HepG2 (cell line): ENCODE measurements around the gene NFS1. TPM values are rescaled to one million over a fixed set of nuclear protein-coding genes. Genes with fewer than 3 reads are reported as not detected.

ENCODE experiments used
- ATAC-seq: fragments of 200-7000 bp; cut with Tn5 transposase; 3 replicates; pipeline ENCODE4 v1.9.1; 2020; ENCODE audit warnings: mild to moderate bottlenecking, moderate library complexity
- BruUV-seq: library from RNA; stranded (reverse); fragments of 400-500 nt; replicated peaks from 2 replicates; lab custom pipeline; 2021; lab: Mats Ljungman, UMichigan
- CTCF ChIA-PET: fragments of 300-600 bp; formaldehyde crosslinking; extraction: SDS; loops from one replicate; lab custom pipeline; 2021; ENCODE audit warnings: low total read pairs, inconsistent platforms, low intra/inter-chr PET ratio; lab: Yijun Ruan, JAX
- POLR2A ChIA-PET: fragments of 350-600 bp; sonication (Branson Sonifier 250); formaldehyde crosslinking; loops from one replicate; lab custom pipeline; 2020; ENCODE audit warnings: antibody characterized with exemption, inconsistent platforms; lab: Yijun Ruan, JAX
- DNase-seq: peaks from one replicate; pipeline ENCODE4 v3.0.0-alpha.2; 2015; ENCODE audit warnings: low spot score
- FAIRE-seq: peaks from 3 replicates; lab custom pipeline; 2011; peaks lifted over from hg19 to GRCh38; lab: Jason Lieb, UNC
- H2AFZ ChIP-seq: one replicate; pipeline ENCODE4 v1.6.1; 2011; ENCODE audit warnings: low read length, inconsistent platforms
- H3K27ac ChIP-seq: fragments of 300-600 bp; 3 replicates; pipeline ENCODE4 v1.8.0; 2011; ENCODE audit warnings: mixed run types, mild to moderate bottlenecking, mixed read lengths, low read length, inconsistent platforms; ENCODE audit not compliant: insufficient read depth; ENCODE audit errors: extremely low read length
- H3K27me3 ChIP-seq, 2 experiments: fragments of 200-600 bp in 1 of 2; 2 replicates in 1 of 2; 3 replicates in 1 of 2; pipeline versions ENCODE4 v1.6.0 to v1.8.0; 2011; ENCODE audit warnings: low read length in 2 of 2, mild to moderate bottlenecking in 2 of 2, moderate library complexity in 2 of 2, inconsistent platforms in 1 of 2; ENCODE audit not compliant: insufficient read depth in 2 of 2, control insufficient read depth in 1 of 2
- H3K36me3 ChIP-seq, 2 experiments: fragments of 200-600 bp in 1 of 2; replicated peaks in 1 of 2; 2 replicates in 1 of 2; 3 replicates in 1 of 2; pipeline versions ENCODE4 v1.5.1 to v1.8.0; 2011; ENCODE audit warnings: low read length in 2 of 2, inconsistent platforms in 1 of 2; ENCODE audit not compliant: insufficient read depth in 2 of 2, control insufficient read depth in 1 of 2
- H3K4me1 ChIP-seq: 2 replicates; pipeline ENCODE4 v1.5.1; 2012; ENCODE audit warnings: low read length, inconsistent platforms; ENCODE audit not compliant: insufficient read depth
- H3K4me2 ChIP-seq: 2 replicates; pipeline ENCODE4 v1.6.0; 2011; ENCODE audit warnings: low read depth, low read length, inconsistent platforms
- H3K4me3 ChIP-seq, 3 experiments: fragments of 200-600 bp in 1 of 3; sonication (generic), shearing (Covaris generic) in 1 of 3; replicated peaks in 1 of 3; 2 replicates each; pipeline ENCODE4 v1.5.1; 2011 to 2016; ENCODE audit warnings: low read length in 3 of 3, inconsistent platforms in 2 of 3, low read depth in 2 of 3, mild to moderate bottlenecking in 2 of 3, control low read depth in 1 of 3, mixed read lengths in 1 of 3; ENCODE audit not compliant: insufficient read depth in 1 of 3
- H3K79me2 ChIP-seq: one replicate; pipeline ENCODE4 v1.6.1; 2011; ENCODE audit warnings: low read length, inconsistent platforms; ENCODE audit not compliant: insufficient read depth
- H3K9ac ChIP-seq: 2 replicates; pipeline ENCODE4 v1.6.0; 2011; ENCODE audit warnings: mild to moderate bottlenecking, low read depth, low read length, inconsistent platforms; ENCODE audit not compliant: insufficient read depth
- H3K9me3 ChIP-seq: 2 replicates; pipeline ENCODE4 v1.5.1; 2012; ENCODE audit warnings: mild to moderate bottlenecking, low read length
- H4K20me1 ChIP-seq: 2 replicates; pipeline ENCODE4 v1.6.0; 2011; ENCODE audit warnings: inconsistent platforms, mild to moderate bottlenecking, low read length, moderate library complexity; ENCODE audit not compliant: insufficient read depth
- ELF1 ChIP-seq: sonication (generic); formaldehyde crosslinking; IDR thresholded peaks from 2 replicates; pipeline ENCODE4 v1.4.0; 2020; ENCODE audit warnings: missing genetic modification reagents
- FOXA3 ChIP-seq: IDR thresholded peaks from 2 replicates; pipeline ENCODE4 v1.6.1; 2016; ENCODE audit warnings: missing genetic modification reagents, missing compliant biosample characterization
- FOXP1 ChIP-seq, 2 experiments: fragments of 450-650 bp in 1 of 2; IDR thresholded peaks; 2 replicates each; pipeline ENCODE4 v1.6.1; 2017 to 2018; ENCODE audit warnings: antibody characterized with exemption in 1 of 2
- KAT2B ChIP-seq: fragments of 150-350 bp; IDR thresholded peaks from 2 replicates; pipeline ENCODE4 v1.6.1; 2014; ENCODE audit warnings: low read depth, low read length, borderline replicate concordance
- KDM1A ChIP-seq: IDR thresholded peaks from 2 replicates; pipeline ENCODE4 v1.6.1; 2016; ENCODE audit warnings: missing compliant biosample characterization
- POLR2AphosphoS5 ChIP-seq: IDR thresholded peaks from 2 replicates; pipeline ENCODE4 v1.6.1; 2012; ENCODE audit warnings: low read depth, low read length
- SMARCC2 ChIP-seq: fragments of 450-650 bp; IDR thresholded peaks from 2 replicates; pipeline ENCODE4 v1.6.1; 2017; ENCODE audit warnings: antibody characterized with exemption, mild to moderate bottlenecking
- SP4 ChIP-seq: sonication (generic); formaldehyde crosslinking; IDR thresholded peaks from 2 replicates; pipeline ENCODE4 v1.8.1; 2023; ENCODE audit warnings: mild to moderate bottlenecking, missing genetic modification reagents
- TBX2 ChIP-seq: sonication (generic); formaldehyde crosslinking; IDR thresholded peaks from 2 replicates; pipeline ENCODE4 v1.5.0; 2020; ENCODE audit warnings: missing genetic modification reagents, mild to moderate bottlenecking, borderline replicate concordance
- THAP11 ChIP-seq: IDR thresholded peaks from 2 replicates; pipeline ENCODE4 v1.6.1; 2016; ENCODE audit warnings: missing biosample characterization, missing genetic modification reagents
- ZNF17 ChIP-seq: sonication (generic); formaldehyde crosslinking; IDR thresholded peaks from 2 replicates; pipeline ENCODE4 v1.5.0; 2020; ENCODE audit warnings: mild to moderate bottlenecking, missing genetic modification reagents
- ZNF263 ChIP-seq: sonication (generic); formaldehyde crosslinking; IDR thresholded peaks from 2 replicates; pipeline ENCODE4 v1.4.0; 2020; ENCODE audit warnings: missing genetic modification reagents
- ZNF563 ChIP-seq: sonication (generic); formaldehyde crosslinking; IDR thresholded peaks from 2 replicates; pipeline ENCODE4 v1.8.0; 2022; ENCODE audit warnings: mild to moderate bottlenecking, moderate library complexity, missing genetic modification reagents
- ZNF607 ChIP-seq: sonication (generic); formaldehyde crosslinking; IDR thresholded peaks from 2 replicates; pipeline ENCODE4 v1.5.1; 2020; ENCODE audit warnings: missing genetic modification reagents, mild to moderate bottlenecking, borderline replicate concordance
- WGBS: methylation state at CpG from one replicate; pipeline ENCODE4 v1.1.6; 2017; ENCODE audit warnings: low lambda C conversion rate; 5-methylcytosine and 5-hydroxymethylcytosine counted together
- in situ Hi-C: cut with HindIII; loops from 2 replicates; pipeline ENCODE4 v1.10.0; 2017; ENCODE audit warnings: low pct_unique_long_range_greater_than_20kb; ENCODE audit not compliant: extremely low pct_ligation_motif_present
- intact Hi-C: fragments of 100-400 bp; cut with micrococcal nuclease; formaldehyde crosslinking; loops from one replicate; pipeline ENCODE4 v1.10.0; 2022; ENCODE audit not compliant: unreplicated experiment
- polyA plus RNA-seq, 8 experiments: library from polyadenylated mRNA; depleted of rRNA in 3 of 8; stranded (reverse) in 7 of 8; unstranded in 1 of 8; fragments of >200 nt; fragmentation: Illumina TruSeq in 4 of 8; extraction: Trizol in 4 of 8; gene quantifications; 2 replicates each; pipeline versions ENCODE4 v1.2.1 to v1.2.3, GENCODE V29; 2011 to 2016; ENCODE audit warnings: low read depth in 4 of 8, missing spikeins in 1 of 8, mixed read lengths in 1 of 8; ENCODE audit not compliant: insufficient read depth in 1 of 8
- total RNA-seq, 5 experiments: library from RNA; depleted of rRNA; stranded (reverse); fragments of >200 nt; fragmentation: Illumina TruSeq; extraction: Trizol; gene quantifications; 2 replicates each; pipeline ENCODE4 v1.2.3, GENCODE V29; 2016; ENCODE audit warnings: low read depth in 1 of 5
- TF ChIP-seq, protein P1 (sequence below), 2 experiments: IDR thresholded peaks; 2 replicates each; pipeline ENCODE4 v1.6.1; 2011 to 2012; ENCODE audit warnings: low read length in 2 of 2, borderline replicate concordance in 1 of 2, low read depth in 1 of 2, mild to moderate bottlenecking in 1 of 2, moderate library complexity in 1 of 2
- TF ChIP-seq, protein P2 (sequence below): IDR thresholded peaks from 2 replicates; pipeline ENCODE4 v1.4.0; 2020; ENCODE audit warnings: mild to moderate bottlenecking, missing genetic modification reagents

NFS1 gene
- total and polyA plus RNA-seq, 2 of the 13 experiments (the other 11 are each of a cell fraction or from before 2014, with no cell fraction given) = 65.9 to 88.1 TPM

- Histone ChIP-seq H3K9me3 (no peaks in the 10 kb centered on the region), H3K36me3 (peaks cover 43 to 62% of the 10 kb centered on the region in 2 experiments), H3K27ac (no peak overlapping the region), H3K27me3 (no peaks in the 10 kb centered on the region), H3K4me3 (no peak overlapping the region), H3K79me2 (no peaks in the 10 kb centered on the region), H3K9ac (no peak overlapping the region), H3K4me2 (no peak overlapping the region), H4K20me1 (peaks cover 7% of the 10 kb centered on the region; the same call in 1 of the 2 replicates), H2AFZ (no peak overlapping the region), H3K4me1 (peaks cover 14% of the 10 kb centered on the region)
- ChIA-PET CTCF (no interaction called here), POLR2A (interaction anchor here (1.7 kb wide), 1 partner anchor 10 kb away, joined by 5 read pairs; no protein-coding TSS in a partner anchor)
- WGBS = 93% methylated on average over 6 of the region's 6 CpGs
- ATAC-seq (peak; percentile 14; the same call in 2 of the 3 replicates), DNase-seq (no peak), FAIRE-seq (no peak)
- intact Hi-C loops = no loop called here
- in situ Hi-C loops = no loop called here
- no TSS peak for BruUV-seq
- peak; percentile 8; the same call in 1 of the 2 replicates for TF ChIP-seq TBX2 (CRISPR knock-in tag)
- no peak for TF ChIP-seq KAT2B
- peak; percentile 89 for TF ChIP-seq ZNF263
- TF ChIP-seq FOXP1 (IDR thresholded peaks at IDR 0.05) = no peak
- TF ChIP-seq FOXP1 (CRISPR knock-in tag; IDR thresholded peaks at IDR 0.05) = peak; percentile 31; the same call in 1 of the 2 replicates
- TF ChIP-seq, protein P1, sequence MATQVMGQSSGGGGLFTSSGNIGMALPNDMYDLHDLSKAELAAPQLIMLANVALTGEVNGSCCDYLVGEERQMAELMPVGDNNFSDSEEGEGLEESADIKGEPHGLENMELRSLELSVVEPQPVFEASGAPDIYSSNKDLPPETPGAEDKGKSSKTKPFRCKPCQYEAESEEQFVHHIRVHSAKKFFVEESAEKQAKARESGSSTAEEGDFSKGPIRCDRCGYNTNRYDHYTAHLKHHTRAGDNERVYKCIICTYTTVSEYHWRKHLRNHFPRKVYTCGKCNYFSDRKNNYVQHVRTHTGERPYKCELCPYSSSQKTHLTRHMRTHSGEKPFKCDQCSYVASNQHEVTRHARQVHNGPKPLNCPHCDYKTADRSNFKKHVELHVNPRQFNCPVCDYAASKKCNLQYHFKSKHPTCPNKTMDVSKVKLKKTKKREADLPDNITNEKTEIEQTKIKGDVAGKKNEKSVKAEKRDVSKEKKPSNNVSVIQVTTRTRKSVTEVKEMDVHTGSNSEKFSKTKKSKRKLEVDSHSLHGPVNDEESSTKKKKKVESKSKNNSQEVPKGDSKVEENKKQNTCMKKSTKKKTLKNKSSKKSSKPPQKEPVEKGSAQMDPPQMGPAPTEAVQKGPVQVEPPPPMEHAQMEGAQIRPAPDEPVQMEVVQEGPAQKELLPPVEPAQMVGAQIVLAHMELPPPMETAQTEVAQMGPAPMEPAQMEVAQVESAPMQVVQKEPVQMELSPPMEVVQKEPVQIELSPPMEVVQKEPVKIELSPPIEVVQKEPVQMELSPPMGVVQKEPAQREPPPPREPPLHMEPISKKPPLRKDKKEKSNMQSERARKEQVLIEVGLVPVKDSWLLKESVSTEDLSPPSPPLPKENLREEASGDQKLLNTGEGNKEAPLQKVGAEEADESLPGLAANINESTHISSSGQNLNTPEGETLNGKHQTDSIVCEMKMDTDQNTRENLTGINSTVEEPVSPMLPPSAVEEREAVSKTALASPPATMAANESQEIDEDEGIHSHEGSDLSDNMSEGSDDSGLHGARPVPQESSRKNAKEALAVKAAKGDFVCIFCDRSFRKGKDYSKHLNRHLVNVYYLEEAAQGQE (IDR thresholded peaks at IDR 0.05; ENCODE audit: borderline replicate concordance in 1 of 2, low read depth in 1 of 2, low read length in 2 of 2) = no peak
- no peak for TF ChIP-seq ZNF563 (CRISPR knock-in tag)
- TF ChIP-seq, protein P2, sequence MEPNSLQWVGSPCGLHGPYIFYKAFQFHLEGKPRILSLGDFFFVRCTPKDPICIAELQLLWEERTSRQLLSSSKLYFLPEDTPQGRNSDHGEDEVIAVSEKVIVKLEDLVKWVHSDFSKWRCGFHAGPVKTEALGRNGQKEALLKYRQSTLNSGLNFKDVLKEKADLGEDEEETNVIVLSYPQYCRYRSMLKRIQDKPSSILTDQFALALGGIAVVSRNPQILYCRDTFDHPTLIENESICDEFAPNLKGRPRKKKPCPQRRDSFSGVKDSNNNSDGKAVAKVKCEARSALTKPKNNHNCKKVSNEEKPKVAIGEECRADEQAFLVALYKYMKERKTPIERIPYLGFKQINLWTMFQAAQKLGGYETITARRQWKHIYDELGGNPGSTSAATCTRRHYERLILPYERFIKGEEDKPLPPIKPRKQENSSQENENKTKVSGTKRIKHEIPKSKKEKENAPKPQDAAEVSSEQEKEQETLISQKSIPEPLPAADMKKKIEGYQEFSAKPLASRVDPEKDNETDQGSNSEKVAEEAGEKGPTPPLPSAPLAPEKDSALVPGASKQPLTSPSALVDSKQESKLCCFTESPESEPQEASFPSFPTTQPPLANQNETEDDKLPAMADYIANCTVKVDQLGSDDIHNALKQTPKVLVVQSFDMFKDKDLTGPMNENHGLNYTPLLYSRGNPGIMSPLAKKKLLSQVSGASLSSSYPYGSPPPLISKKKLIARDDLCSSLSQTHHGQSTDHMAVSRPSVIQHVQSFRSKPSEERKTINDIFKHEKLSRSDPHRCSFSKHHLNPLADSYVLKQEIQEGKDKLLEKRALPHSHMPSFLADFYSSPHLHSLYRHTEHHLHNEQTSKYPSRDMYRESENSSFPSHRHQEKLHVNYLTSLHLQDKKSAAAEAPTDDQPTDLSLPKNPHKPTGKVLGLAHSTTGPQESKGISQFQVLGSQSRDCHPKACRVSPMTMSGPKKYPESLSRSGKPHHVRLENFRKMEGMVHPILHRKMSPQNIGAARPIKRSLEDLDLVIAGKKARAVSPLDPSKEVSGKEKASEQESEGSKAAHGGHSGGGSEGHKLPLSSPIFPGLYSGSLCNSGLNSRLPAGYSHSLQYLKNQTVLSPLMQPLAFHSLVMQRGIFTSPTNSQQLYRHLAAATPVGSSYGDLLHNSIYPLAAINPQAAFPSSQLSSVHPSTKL (CRISPR knock-in tag) = peak; percentile 24; the same call in 1 of the 2 replicates
- TF ChIP-seq ZNF607 = peak; percentile 58; the same call in 1 of the 2 replicates
- TF ChIP-seq FOXA3 (CRISPR knock-in tag) = peak; percentile 54
- no peak for TF ChIP-seq ZNF17 (CRISPR knock-in tag)
- TF ChIP-seq ELF1 (CRISPR knock-in tag) = no peak
- peak; percentile 2; the same call in 1 of the 2 replicates for TF ChIP-seq POLR2AphosphoS5
- TF ChIP-seq THAP11 = no peak
- 0 out of 2 replicates have a peak, but pooled peaks have one; percentile 20 for TF ChIP-seq SMARCC2
- TF ChIP-seq KDM1A (CRISPR knock-in tag) = 0 out of 2 replicates have a peak, but pooled peaks have one; percentile 36
- no peak for TF ChIP-seq SP4 (CRISPR knock-in tag)
Measured at GRCh38 chr20:35625584-35626385, 73.4 kb downstream of the NFS1 start.
